DOHH2 (cell line): ENCODE measurements around the gene HIKESHI.

Experiments used
- EZH2phosphoT487 ChIP-seq: fragments of 200-600 bp; sonication (generic); IDR thresholded peaks from 2 replicates; pipeline ENCODE4 v1.6.1; 2017; ENCODE audit warnings: borderline replicate concordance, mild to moderate bottlenecking, antibody characterized with exemption, low read length, moderate library complexity, mixed read lengths
- TF ChIP-seq, protein P1 (sequence below): fragments of 200-600 bp; sonication (generic); IDR thresholded peaks from one replicate; pipeline ENCODE4 v1.5.1; 2014; ENCODE audit warnings: antibody characterized with exemption, mild to moderate bottlenecking, low read depth, low read length; ENCODE audit not compliant: poor library complexity, severe bottlenecking

DNA sequence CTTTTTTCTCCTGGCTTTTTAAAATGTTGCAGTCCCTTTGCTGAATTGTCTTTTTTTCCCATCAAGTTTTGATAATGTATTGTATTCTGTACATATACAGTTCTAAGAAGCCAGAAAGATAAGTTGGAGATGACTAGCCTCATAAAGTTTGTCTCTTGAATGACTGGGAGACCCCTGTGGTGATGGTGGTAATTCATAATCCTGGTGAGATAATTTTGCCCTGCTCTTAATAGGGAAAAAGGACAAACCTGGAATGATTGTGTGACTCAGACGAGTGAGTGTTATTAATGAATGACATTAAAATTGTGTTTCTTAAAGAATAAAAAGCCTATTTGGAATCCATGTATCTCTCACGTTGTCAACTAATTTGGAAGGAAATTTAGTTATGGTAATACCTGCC lies 1.2 kb downstream of the HIKESHI start:
- TF ChIP-seq, protein P1, sequence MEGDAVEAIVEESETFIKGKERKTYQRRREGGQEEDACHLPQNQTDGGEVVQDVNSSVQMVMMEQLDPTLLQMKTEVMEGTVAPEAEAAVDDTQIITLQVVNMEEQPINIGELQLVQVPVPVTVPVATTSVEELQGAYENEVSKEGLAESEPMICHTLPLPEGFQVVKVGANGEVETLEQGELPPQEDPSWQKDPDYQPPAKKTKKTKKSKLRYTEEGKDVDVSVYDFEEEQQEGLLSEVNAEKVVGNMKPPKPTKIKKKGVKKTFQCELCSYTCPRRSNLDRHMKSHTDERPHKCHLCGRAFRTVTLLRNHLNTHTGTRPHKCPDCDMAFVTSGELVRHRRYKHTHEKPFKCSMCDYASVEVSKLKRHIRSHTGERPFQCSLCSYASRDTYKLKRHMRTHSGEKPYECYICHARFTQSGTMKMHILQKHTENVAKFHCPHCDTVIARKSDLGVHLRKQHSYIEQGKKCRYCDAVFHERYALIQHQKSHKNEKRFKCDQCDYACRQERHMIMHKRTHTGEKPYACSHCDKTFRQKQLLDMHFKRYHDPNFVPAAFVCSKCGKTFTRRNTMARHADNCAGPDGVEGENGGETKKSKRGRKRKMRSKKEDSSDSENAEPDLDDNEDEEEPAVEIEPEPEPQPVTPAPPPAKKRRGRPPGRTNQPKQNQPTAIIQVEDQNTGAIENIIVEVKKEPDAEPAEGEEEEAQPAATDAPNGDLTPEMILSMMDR = no peak
- no peak for TF ChIP-seq EZH2phosphoT487
